ENCODE measurements around the gene HAO1.

The HAO1 gene

GRCh38 chr20:7858734-7859250 is 81.5 kb downstream of the HAO1 start:
- no peak overlapping the region for H3K27ac ChIP-seq
- no peak for TF ChIP-seq CTCF (conservative IDR thresholded peaks at IDR 0.05)

GRCh38 chr20:7856756-7857155 is 83.5 kb downstream of the HAO1 start:
- H3K27ac ChIP-seq, result no peak overlapping the region
- no peak for TF ChIP-seq CTCF (conservative IDR thresholded peaks at IDR 0.05)

GRCh38 chr20:7855545-7855944 is 84.7 kb downstream of the HAO1 start:
- TF ChIP-seq CTCF (conservative IDR thresholded peaks at IDR 0.05), result no peak

GRCh38 chr20:7853493-7853892 is 86.8 kb downstream of the HAO1 start:
- H3K27ac ChIP-seq, result no peak overlapping the region
- TF ChIP-seq CTCF (conservative IDR thresholded peaks at IDR 0.05), result no peak

More at GRCh38 chr20:7855545-7855944, 84.7 kb downstream of the HAO1 start:
- no peak overlapping the region for H3K27ac ChIP-seq

GRCh38 chr20:7850775-7851490 is 89.3 kb downstream of the HAO1 start:
- TF ChIP-seq CTCF (conservative IDR thresholded peaks at IDR 0.05), result no peak

GRCh38 chr20:7849675-7850074 is 90.6 kb downstream of the HAO1 start:
- no peak for TF ChIP-seq CTCF (conservative IDR thresholded peaks at IDR 0.05)
- no peak overlapping the region for H3K27ac ChIP-seq

More at GRCh38 chr20:7850775-7851490, 89.3 kb downstream of the HAO1 start:
- no peak overlapping the region for H3K27ac ChIP-seq

- no peak for TF ChIP-seq CTCF (conservative IDR thresholded peaks at IDR 0.05)
- no peak overlapping the region for H3K27ac ChIP-seq
These were observed 91.9 kb downstream of the HAO1 start for GRCh38 chr20:7848351-7848750.

Measured in VCaP (cell line).